ENCODE measurements around the gene PFN3.

DNA sequence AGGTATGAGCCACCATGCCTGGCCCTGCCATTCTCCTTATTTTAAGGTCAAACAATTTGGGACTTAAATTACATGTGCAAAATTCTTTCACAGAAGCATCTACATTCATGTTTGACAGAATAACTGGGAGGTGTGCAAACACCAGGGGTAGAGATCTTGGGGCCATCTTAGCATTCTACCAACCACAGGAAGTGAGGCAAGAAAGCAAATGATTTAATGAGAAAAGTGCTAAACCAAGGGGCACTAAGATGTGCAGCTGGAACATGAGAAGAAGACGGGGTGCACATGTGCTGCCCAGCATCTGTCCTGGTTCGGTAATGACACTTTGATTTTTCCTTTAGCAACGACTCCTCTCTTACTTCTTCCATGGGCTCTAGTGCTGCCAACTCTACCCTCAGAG lies 10.1 kb upstream of the PFN3 start:
- TF ChIP-seq CTCF (IDR thresholded peaks at IDR 0.05) = no peak
- TF ChIP-seq POLR2A (IDR thresholded peaks at IDR 0.05) = no peak

Measured in ovary (tissue), 3 donors.